ENCODE measurements around the gene F8. TPM values are rescaled to one million over a fixed set of nuclear protein-coding genes. Genes with fewer than 3 reads are reported as not detected.
A peak's percentile ranks its signal among the peaks of the same experiment; 100 is the strongest.

The F8 gene
- total RNA-seq = 1 to 10 TPM; 1.3 to 3.5 (median 2.7) TPM
- total RNA-seq (2013) = 5.0 TPM
- 0.63 to 7.5 (median 4.0) reads per million in 29 experiments for total RNA-seq

- H3K27ac ChIP-seq (ENCODE audit: low read length) = no peak within 1 kb of the TSS
- Mint-ChIP-seq H3K27ac (no peak within 1 kb of the TSS), H3K27me3 (peaks cover 0 to 11% of the 10 kb centered on the region in 2 donors), H3K36me3 (no peaks in the 10 kb centered on the region), H3K4me3 (no peak within 1 kb of the TSS), H3K9me3 (no peaks in the 10 kb centered on the region), H3K4me1 (peaks cover 2% of the 10 kb centered on the region in 3 donors)
- no peaks in the 10 kb centered on the region for H3K27me3 ChIP-seq (replicated peaks in 1 of 2; ENCODE audit: control insufficient read depth in 2 of 2, extremely low read depth in 1 of 2, insufficient read depth in 2 of 2, low read length in 1 of 2)
- no CpG with 5 or more reads among the region's 1 CpG for WGBS (ENCODE audit: insufficient coverage)
- H3K4me3 ChIP-seq (ENCODE audit: control insufficient read depth in 1 of 2, extremely low read depth in 1 of 2, low read length in 1 of 2) = no peak within 1 kb of the TSS
- ATAC-seq (replicated peaks in 1 of 4) (no peak), DNase-seq (no peak)
- ChIA-PET CTCF (no interaction called here), POLR2A (no interaction called here)
- H3K9me3 ChIP-seq = no peaks in the 10 kb centered on the region
- H3K4me1 ChIP-seq (ENCODE audit: control insufficient read depth in 1 of 2, extremely low read depth in 1 of 2, insufficient read depth in 2 of 2, low read length in 2 of 2) = no peaks in the 10 kb centered on the region
- H3K36me3 ChIP-seq (ENCODE audit: control insufficient read depth in 2 of 2, extremely low read depth in 1 of 2, insufficient read depth in 1 of 2, low read length in 1 of 2) = no peaks in the 10 kb centered on the region
Measured at GRCh38 chrX:155022585-155022984, at the start of gene F8. Gene F8 (minus strand): TSS chrX:155022723. CDS start chrX:155022552, 171 bp downstream.

- 0% methylated on average over 6 of the region's 25 CpGs for WGBS (ENCODE audit: insufficient coverage)
- peak overlapping the region; percentile 81 to 89 (median 87) for H3K4me3 Mint-ChIP-seq
- peaks cover 32 to 62% (median 53%) of the 10 kb centered on the region in 3 donors for H3K4me1 Mint-ChIP-seq
- Histone ChIP-seq H3K27ac (ENCODE audit: low read length) (peak overlapping the region; percentile 54), H3K27me3 (replicated peaks in 1 of 2; ENCODE audit: control insufficient read depth in 2 of 2, extremely low read depth in 1 of 2, insufficient read depth in 2 of 2, low read length in 1 of 2) (no peaks in the 10 kb centered on the region), H3K4me1 (ENCODE audit: control insufficient read depth in 1 of 2, extremely low read depth in 1 of 2, insufficient read depth in 2 of 2, low read length in 2 of 2) (peaks cover 5 to 15% of the 10 kb centered on the region in 2 experiments), H3K36me3 (ENCODE audit: control insufficient read depth in 2 of 2, extremely low read depth in 1 of 2, insufficient read depth in 1 of 2, low read length in 1 of 2) (peaks cover 0 to 18% of the 10 kb centered on the region in 2 donors), H3K9me3 (no peaks in the 10 kb centered on the region), H3K4me3 (ENCODE audit: control insufficient read depth in 1 of 2, extremely low read depth in 1 of 2, low read length in 1 of 2) (peak overlapping the region; percentile 60 to 72)
- H3K9me3 Mint-ChIP-seq = no peaks in the 10 kb centered on the region
- no peaks in the 10 kb centered on the region for H3K27me3 Mint-ChIP-seq
- POLR2A ChIA-PET = no interaction called here
- peak in 3 of 4 experiments; percentile 4 to 18 (median 4) for ATAC-seq (replicated peaks in 1 of 4)
- H3K36me3 Mint-ChIP-seq = peaks cover 17% of the 10 kb centered on the region
- CTCF ChIA-PET = interaction anchor here in 1 of 2 donors (1.0 kb wide), 2 partner anchors 15 to 92 kb away, joined by 3 to 4 read pairs; no protein-coding TSS in a partner anchor
- peak in 5 of 35 experiments; percentile 0 to 31 (median 6) for DNase-seq
- H3K27ac Mint-ChIP-seq = peak overlapping the region; percentile 87 to 90
Measured at GRCh38 chrX:155071694-155072280, 49.3 kb upstream of the F8 start.

- Histone ChIP-seq H3K4me1 (ENCODE audit: control insufficient read depth in 1 of 2, extremely low read depth in 1 of 2, insufficient read depth in 2 of 2, low read length in 2 of 2) (peaks cover 5 to 15% of the 10 kb centered on the region in 2 experiments), H3K36me3 (ENCODE audit: control insufficient read depth in 2 of 2, extremely low read depth in 1 of 2, insufficient read depth in 1 of 2, low read length in 1 of 2) (peaks cover 0 to 15% of the 10 kb centered on the region in 2 donors), H3K27me3 (replicated peaks in 1 of 2; ENCODE audit: control insufficient read depth in 2 of 2, extremely low read depth in 1 of 2, insufficient read depth in 2 of 2, low read length in 1 of 2) (no peaks in the 10 kb centered on the region), H3K9me3 (no peaks in the 10 kb centered on the region), H3K4me3 (ENCODE audit: control insufficient read depth in 1 of 2, extremely low read depth in 1 of 2, low read length in 1 of 2) (peak within 1 kb of the TSS; percentile 79), H3K27ac (ENCODE audit: low read length) (peak within 1 kb of the TSS; percentile 78)
- Mint-ChIP-seq H3K36me3 (peaks cover 17% of the 10 kb centered on the region), H3K4me3 (peak within 1 kb of the TSS; percentile 81 to 89 (median 87)), H3K27me3 (no peaks in the 10 kb centered on the region), H3K27ac (peak within 1 kb of the TSS; percentile 87 to 90), H3K9me3 (no peaks in the 10 kb centered on the region), H3K4me1 (peaks cover 32 to 64% (median 54%) of the 10 kb centered on the region in 3 donors)
- CTCF ChIA-PET = interaction anchor here in 1 of 2 donors (1.0 to 2.0 kb wide), 2 partner anchors 14 to 44 kb away, joined by 4 to 10 read pairs; partner anchors contain the start of gene FUNDC2
- ATAC-seq (replicated peaks in 1 of 4) = peak; percentile 81 to 84 (median 84)
- POLR2A ChIA-PET = interaction anchor here in 1 of 2 donors (1.0 kb wide), 1 partner anchor 44 kb away, joined by 3 read pairs; the partner anchor contains the start of gene FUNDC2
- peak; percentile 37 to 79 (median 59) for DNase-seq
- under 1% methylated on average over 17 of the region's 81 CpGs for WGBS (ENCODE audit: insufficient coverage)
Measured at GRCh38 chrX:155070975-155071693, 48.6 kb upstream of the F8 start, which contains the start of the genes BRCC3, CMC4 and MTCP1. Gene BRCC3 (plus strand): TSS chrX:155071508. CDS start chrX:155071528, 20 bp downstream. Gene CMC4 (minus strand): TSS chrX:155071136. CDS start chrX:155064023, 7,113 bp downstream. Gene MTCP1 (minus strand): TSS chrX:155071136. CDS start chrX:155066010, 5,126 bp downstream.

GRCh38 chrX:155070663-155070974 lies 48.1 kb upstream of the F8 start:
- no peaks in the 10 kb centered on the region for H3K9me3 ChIP-seq
- H3K9me3 Mint-ChIP-seq = no peaks in the 10 kb centered on the region
- peak overlapping the region; percentile 78 for H3K27ac ChIP-seq (ENCODE audit: low read length)
- no peaks in the 10 kb centered on the region for H3K27me3 Mint-ChIP-seq
- ATAC-seq (replicated peaks in 1 of 4) (peak in 2 of 4 experiments; percentile 3 to 7), DNase-seq (no peak)
- WGBS (ENCODE audit: insufficient coverage) = 0% methylated on average over 1 of the region's 16 CpGs
- H3K4me1 ChIP-seq (ENCODE audit: control insufficient read depth in 1 of 2, extremely low read depth in 1 of 2, insufficient read depth in 2 of 2, low read length in 2 of 2) = peaks cover 5 to 15% of the 10 kb centered on the region in 2 experiments
- H3K36me3 Mint-ChIP-seq = peaks cover 16% of the 10 kb centered on the region
- H3K4me1 Mint-ChIP-seq = peaks cover 32 to 63% (median 54%) of the 10 kb centered on the region in 3 donors
- H3K27me3 ChIP-seq (replicated peaks in 1 of 2; ENCODE audit: control insufficient read depth in 2 of 2, extremely low read depth in 1 of 2, insufficient read depth in 2 of 2, low read length in 1 of 2) = no peaks in the 10 kb centered on the region
- H3K4me3 Mint-ChIP-seq = peak overlapping the region; percentile 78 to 82 (median 81)
- H3K27ac Mint-ChIP-seq = peak overlapping the region; percentile 24 to 41
- ChIA-PET CTCF (interaction anchor here in 1 of 2 donors (2.0 kb wide), 1 partner anchor 44 kb away, joined by 10 read pairs; the partner anchor contains the start of gene FUNDC2), POLR2A (interaction anchor here in 1 of 2 donors (1.0 kb wide), 1 partner anchor 44 kb away, joined by 3 read pairs; the partner anchor contains the start of gene FUNDC2)
- peaks cover 0 to 10% of the 10 kb centered on the region in 2 donors for H3K36me3 ChIP-seq (ENCODE audit: control insufficient read depth in 2 of 2, extremely low read depth in 1 of 2, insufficient read depth in 1 of 2, low read length in 1 of 2)
- peak overlapping the region; percentile 79 for H3K4me3 ChIP-seq (ENCODE audit: control insufficient read depth in 1 of 2, extremely low read depth in 1 of 2, low read length in 1 of 2)

- peak overlapping the region; percentile 79 for H3K4me3 ChIP-seq (ENCODE audit: control insufficient read depth in 1 of 2, extremely low read depth in 1 of 2, low read length in 1 of 2)
- no peaks in the 10 kb centered on the region for H3K27me3 ChIP-seq (replicated peaks in 1 of 2; ENCODE audit: control insufficient read depth in 2 of 2, extremely low read depth in 1 of 2, insufficient read depth in 2 of 2, low read length in 1 of 2)
- peak in 1 of 35 experiments; percentile 19 for DNase-seq
- H3K4me1 ChIP-seq (ENCODE audit: control insufficient read depth in 1 of 2, extremely low read depth in 1 of 2, insufficient read depth in 2 of 2, low read length in 2 of 2) = peaks cover 5 to 15% of the 10 kb centered on the region in 2 experiments
- WGBS (ENCODE audit: insufficient coverage) = no CpG with 5 or more reads among the region's 12 CpGs
- peaks cover 0 to 6% of the 10 kb centered on the region in 2 donors for H3K36me3 ChIP-seq (ENCODE audit: control insufficient read depth in 2 of 2, extremely low read depth in 1 of 2, insufficient read depth in 1 of 2, low read length in 1 of 2)
- H3K27ac ChIP-seq (ENCODE audit: low read length) = no peak overlapping the region
- CTCF ChIA-PET = interaction anchor here in 1 of 2 donors (2.0 kb wide), 1 partner anchor 43 kb away, joined by 10 read pairs; the partner anchor contains the start of gene FUNDC2
- no peak for ATAC-seq (replicated peaks in 1 of 4)
- POLR2A ChIA-PET = interaction anchor here in 1 of 2 donors (1.0 kb wide), 1 partner anchor 43 kb away, joined by 3 read pairs; the partner anchor contains the start of gene FUNDC2
- peak overlapping the region; percentile 78 to 82 (median 81) for H3K4me3 Mint-ChIP-seq
- H3K9me3 ChIP-seq = no peaks in the 10 kb centered on the region
- peaks cover 32 to 59% (median 51%) of the 10 kb centered on the region in 3 donors for H3K4me1 Mint-ChIP-seq
- no peaks in the 10 kb centered on the region for H3K27me3 Mint-ChIP-seq
- peak overlapping the region; percentile 24 to 41 for H3K27ac Mint-ChIP-seq
- no peaks in the 10 kb centered on the region for H3K9me3 Mint-ChIP-seq
- peaks cover 10% of the 10 kb centered on the region for H3K36me3 Mint-ChIP-seq
Measured at GRCh38 chrX:155070038-155070437, 47.5 kb upstream of the F8 start.

- ATAC-seq (replicated peaks in 1 of 4) (no peak), DNase-seq (no peak)
- Histone ChIP-seq H3K9me3 (no peaks in the 10 kb centered on the region), H3K4me3 (ENCODE audit: control insufficient read depth in 1 of 2, extremely low read depth in 1 of 2, low read length in 1 of 2) (no peak overlapping the region), H3K27me3 (replicated peaks in 1 of 2; ENCODE audit: control insufficient read depth in 2 of 2, extremely low read depth in 1 of 2, insufficient read depth in 2 of 2, low read length in 1 of 2) (no peaks in the 10 kb centered on the region), H3K27ac (ENCODE audit: low read length) (no peak overlapping the region), H3K36me3 (ENCODE audit: control insufficient read depth in 2 of 2, extremely low read depth in 1 of 2, insufficient read depth in 1 of 2, low read length in 1 of 2) (peaks cover 0 to 6% of the 10 kb centered on the region in 2 donors), H3K4me1 (ENCODE audit: control insufficient read depth in 1 of 2, extremely low read depth in 1 of 2, insufficient read depth in 2 of 2, low read length in 2 of 2) (peaks cover 5 to 15% of the 10 kb centered on the region in 2 experiments)
- Mint-ChIP-seq H3K4me3 (peak overlapping the region; percentile 78 to 82 (median 81)), H3K27me3 (no peaks in the 10 kb centered on the region), H3K27ac (peak overlapping the region in 1 of 2 donors; percentile 24), H3K9me3 (no peaks in the 10 kb centered on the region), H3K4me1 (peaks cover 30 to 58% (median 50%) of the 10 kb centered on the region in 3 donors), H3K36me3 (peaks cover 10% of the 10 kb centered on the region)
- POLR2A ChIA-PET = no interaction called here
- no CpG with 5 or more reads among the region's 1 CpG for WGBS (ENCODE audit: insufficient coverage)
- CTCF ChIA-PET = interaction anchor here (0.7 to 2.0 kb wide), 2 partner anchors 11 to 43 kb away, joined by 4 to 10 read pairs; partner anchors contain the start of gene FUNDC2 (in 1 of the 2)
Measured at GRCh38 chrX:155069414-155069813, 46.9 kb upstream of the F8 start.

All from T-cell (primary cell).